HEK293T (cell line): ENCODE data around the gene KDM6A.

ENCODE experiments used
- ELF4 ChIP-seq: fragments of 450-650 bp; IDR thresholded peaks from 2 replicates; pipeline ENCODE4 v1.6.1; 2017; ENCODE audit warnings: antibody characterized with exemption
- FOXK2 ChIP-seq: fragments of 450-650 bp; IDR thresholded peaks from 2 replicates; pipeline ENCODE4 v1.6.1; 2016; ENCODE audit warnings: mild to moderate bottlenecking
- HDGF ChIP-seq: fragments of 450-650 bp; IDR thresholded peaks from 2 replicates; pipeline ENCODE4 v1.6.1; 2017; ENCODE audit warnings: antibody characterized with exemption, borderline replicate concordance
- SP1 ChIP-seq: fragments of 450-650 bp; IDR thresholded peaks from 2 replicates; pipeline ENCODE4 v1.6.1; 2017
- SUZ12 ChIP-seq: fragments of 450-650 bp; IDR thresholded peaks from 2 replicates; pipeline ENCODE4 v1.6.1; 2016; ENCODE audit warnings: mild to moderate bottlenecking

DNA sequence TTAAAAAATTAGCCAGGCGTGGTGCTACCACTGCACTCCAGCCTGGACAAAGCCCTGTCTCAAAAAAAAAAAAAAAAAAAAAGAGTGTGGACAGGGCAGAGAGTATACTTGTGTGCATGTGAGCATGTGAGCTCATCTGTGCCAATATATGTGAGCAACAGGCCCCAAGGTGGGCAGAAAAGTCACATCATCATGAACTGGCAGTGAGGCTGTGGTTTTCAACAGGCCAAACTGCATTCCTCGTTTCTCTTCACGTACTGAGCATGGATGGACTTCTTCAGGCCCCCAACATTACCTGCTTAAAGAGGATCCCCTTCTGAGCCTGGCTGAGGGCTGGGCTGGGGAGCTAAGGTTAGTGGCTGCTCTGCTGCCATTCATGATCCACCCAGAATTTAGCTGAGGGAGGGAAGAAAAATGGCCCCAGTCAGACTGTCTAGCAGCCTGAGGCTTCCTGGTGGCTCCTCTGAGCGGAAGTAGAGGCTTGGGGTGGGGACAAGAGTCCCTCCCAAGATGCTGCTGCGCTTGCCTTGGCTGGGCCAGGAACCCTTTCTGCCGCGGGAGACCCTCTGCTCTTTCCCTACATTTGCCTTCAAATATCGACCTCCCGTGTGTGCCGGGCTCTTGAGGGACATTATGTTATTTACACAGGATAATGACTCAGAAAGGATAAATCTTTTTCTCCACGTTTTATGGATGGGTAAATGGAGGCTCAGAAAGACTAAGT is 272.7 kb downstream of the KDM6A start:
- TF ChIP-seq SUZ12 (no peak), HDGF (no peak), FOXK2 (no peak), ELF4 (no peak), SP1 (no peak)
